AG09319 (cell line): ENCODE measurements around the gene HYOU1.
A peak's percentile ranks its signal among the peaks of the same experiment; 100 is the strongest.

Experiments
- DNase-seq: peaks from one replicate; pipeline ENCODE4 v3.0.0-alpha.2; 2010; ENCODE audit warnings: low read depth; ENCODE audit errors: extremely low read depth
- CTCF ChIP-seq: IDR thresholded peaks from 2 replicates; pipeline ENCODE4 v1.5.1; 2011; ENCODE audit warnings: low read depth, mild to moderate bottlenecking, inconsistent platforms, low read length, moderate library complexity

HYOU1 gene

GRCh38 chr11:119056421-119056999 is 495 bp downstream of the HYOU1 start:
- no peak for DNase-seq

GRCh38 chr11:119055901-119056300 is 1.1 kb downstream of the HYOU1 start:
- peak; percentile 14 for TF ChIP-seq CTCF
- no peak for DNase-seq

More at GRCh38 chr11:119056421-119056999, 495 bp downstream of the HYOU1 start:
- no peak for TF ChIP-seq CTCF

DNA sequence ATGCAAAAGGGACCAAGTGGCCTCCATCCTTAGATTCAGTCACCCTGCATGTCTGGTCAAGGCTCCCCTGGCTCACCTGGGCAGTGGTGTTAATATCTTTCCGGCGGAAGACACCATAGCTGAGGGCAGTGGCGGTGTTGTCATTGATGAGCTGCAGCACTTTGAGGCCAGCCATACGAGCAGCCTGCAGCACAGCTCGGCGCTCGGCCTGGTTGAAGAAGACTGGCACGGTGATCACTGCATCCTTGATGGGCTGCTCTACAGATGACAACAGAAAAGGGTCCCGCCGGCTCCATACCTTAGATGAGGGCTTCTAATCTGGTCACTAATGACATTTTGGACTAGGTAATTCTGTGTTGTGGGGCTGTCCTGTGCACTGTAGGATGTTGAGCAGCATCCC is 2.6 kb downstream of the HYOU1 start:
- no peak for DNase-seq
- no peak for TF ChIP-seq CTCF

DNA sequence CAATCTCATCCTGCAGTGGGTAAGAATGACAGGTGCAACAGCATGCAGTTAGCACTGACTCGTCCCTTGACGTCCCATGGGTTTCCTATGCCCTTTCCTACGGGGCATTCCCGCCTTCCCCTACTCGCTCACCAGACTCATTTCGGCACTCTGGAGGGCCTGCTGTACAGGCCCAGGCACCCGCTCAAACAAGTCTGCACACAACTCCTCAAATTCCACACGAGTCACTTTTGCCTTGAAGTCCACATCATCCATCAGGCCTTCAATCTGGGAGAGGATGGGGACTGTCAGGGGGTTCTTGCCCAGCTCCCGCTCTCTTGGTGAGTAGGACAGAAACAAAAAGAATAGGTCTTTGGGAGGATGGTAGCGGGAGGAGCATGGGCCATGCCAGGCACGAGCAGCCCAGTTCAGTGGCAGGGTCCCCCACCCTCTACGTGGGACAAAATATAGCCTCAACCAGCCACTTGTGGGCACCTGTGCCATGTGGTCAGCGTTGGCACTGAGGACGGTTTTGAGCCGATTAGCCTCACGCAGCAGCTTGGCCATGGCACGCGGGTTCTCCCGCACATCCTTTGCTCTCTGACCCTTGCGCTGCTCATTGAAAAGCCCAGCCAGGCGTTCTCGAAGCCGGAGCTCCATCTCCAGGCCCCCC is 4.7 kb downstream of the HYOU1 start:
- no peak for DNase-seq
- TF ChIP-seq CTCF, result no peak

DNA sequence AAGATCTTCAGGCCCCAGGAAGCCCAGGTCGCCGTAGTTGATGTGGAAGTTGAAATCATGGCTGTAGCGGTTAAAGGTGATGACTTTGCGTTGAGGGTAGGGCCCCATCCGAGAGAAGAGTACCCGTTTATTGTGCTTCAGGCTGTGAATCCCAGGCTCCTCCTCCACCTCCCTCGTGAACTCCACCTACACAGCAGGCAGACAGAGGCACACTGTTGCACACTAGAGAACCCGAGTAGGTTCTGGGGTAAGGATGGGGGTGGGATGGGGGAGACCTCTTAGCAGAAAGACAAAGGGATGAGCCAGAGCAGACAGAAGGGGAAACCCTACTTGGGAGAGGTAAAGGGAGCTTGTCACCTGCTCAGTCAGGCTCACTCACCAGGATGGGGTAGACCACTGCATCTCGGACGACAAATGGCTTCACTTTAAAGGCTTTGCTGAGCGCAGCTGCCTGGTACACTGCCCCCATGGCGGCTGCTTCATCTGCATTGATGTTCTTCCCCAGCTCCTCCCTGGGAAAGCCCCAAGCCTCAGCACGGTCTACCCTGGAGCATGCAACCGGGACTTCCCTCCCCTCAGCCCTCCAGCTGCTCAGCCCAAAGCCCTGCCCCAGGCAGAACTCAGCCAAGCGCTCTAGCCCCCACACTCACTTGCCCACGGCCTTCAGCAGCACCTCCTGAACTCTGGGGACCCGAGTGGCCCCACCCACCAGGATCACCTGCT is 5.4 kb downstream of the HYOU1 start:
- no peak for TF ChIP-seq CTCF
- no peak for DNase-seq

DNA sequence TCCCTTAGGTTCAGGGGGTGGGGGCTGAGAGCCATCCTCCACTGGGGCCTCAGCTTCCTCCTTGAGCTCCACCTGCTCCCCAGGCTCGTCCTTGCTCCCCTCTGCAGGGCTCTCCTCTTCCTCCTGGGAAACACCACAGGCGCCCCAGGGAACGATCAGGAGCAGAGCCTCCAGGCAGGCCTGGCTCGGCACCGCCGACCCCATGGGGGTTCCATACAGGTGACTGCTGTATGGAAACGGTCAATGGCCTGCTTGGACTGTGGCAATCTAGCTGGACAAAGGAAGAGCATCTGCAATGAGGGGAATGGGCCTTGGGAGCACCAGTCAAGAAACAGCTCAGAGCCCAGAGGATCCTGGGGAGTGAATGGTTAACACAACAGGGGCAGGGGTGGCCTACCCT is 7.9 kb downstream of the HYOU1 start:
- no peak for TF ChIP-seq CTCF
- DNase-seq, result no peak

DNA sequence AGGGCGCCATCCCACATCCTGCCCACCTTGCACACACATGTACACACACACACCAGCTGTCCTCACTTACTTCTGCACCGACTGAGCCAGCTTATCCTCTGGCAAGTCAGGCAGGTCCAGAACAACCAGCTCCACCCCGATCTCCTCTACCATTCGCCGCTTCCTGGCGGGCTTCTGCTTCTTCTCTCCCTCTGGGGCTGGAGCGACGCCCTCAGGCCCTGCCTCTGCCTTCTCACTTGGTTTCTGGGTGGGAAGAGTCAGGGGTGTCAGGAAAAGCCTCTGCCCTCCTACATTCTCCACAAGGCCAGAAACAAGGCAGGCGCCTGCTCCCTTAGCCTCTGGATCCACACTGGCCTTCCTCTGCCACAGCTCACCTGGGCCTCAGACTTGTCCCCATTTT is 8.4 kb downstream of the HYOU1 start:
- no peak for TF ChIP-seq CTCF
- no peak for DNase-seq
